Type B pancreatic cell (in vitro differentiated cells): ENCODE data around the gene NFATC3. TPM values are rescaled to one million over a fixed set of nuclear protein-coding genes. Genes with fewer than 3 reads are reported as not detected.

Experiments
- DNase-seq: peaks from one replicate; pipeline ENCODE4 v3.0.0; 2021; ENCODE audit warnings: mixed read lengths; ENCODE audit not compliant: unreplicated experiment; ENCODE audit errors: extremely low spot score
- H3K27ac Mint-ChIP-seq: 2 replicates; pipeline ENCODE4 v1.8.0; 2021; ENCODE audit warnings: mild to moderate bottlenecking, mixed read lengths
- H3K27me3 Mint-ChIP-seq: 2 replicates; pipeline ENCODE4 v1.8.0; 2021; ENCODE audit warnings: mixed read lengths
- H3K36me3 Mint-ChIP-seq: 2 replicates; pipeline ENCODE4 v1.8.0; 2021; ENCODE audit warnings: mixed read lengths
- H3K4me1 Mint-ChIP-seq: one replicate; pipeline ENCODE4 v1.8.0; 2021; ENCODE audit warnings: mixed read lengths; ENCODE audit not compliant: unreplicated experiment
- H3K4me3 Mint-ChIP-seq: 2 replicates; pipeline ENCODE4 v1.8.0; 2021; ENCODE audit warnings: mild to moderate bottlenecking, mixed read lengths
- H3K9me3 Mint-ChIP-seq: 2 replicates; pipeline ENCODE4 v1.8.0; 2021; ENCODE audit warnings: mixed read lengths
- CTCF ChIP-seq: fragments of 200-600 bp; sonication (generic); conservative IDR thresholded peaks from 2 replicates; pipeline ENCODE4 v1.5.0; 2021; ENCODE audit warnings: antibody characterized with exemption, mild to moderate bottlenecking
- total RNA-seq: library from RNA; stranded (reverse); gene quantifications from 2 replicates; pipeline ENCODE4 v1.2.1, GENCODE V29; 2021; ENCODE audit warnings: low replicate concordance

NFATC3 gene
- total RNA-seq, 1 donor from 2014 or later, result 55.5 TPM

DNA sequence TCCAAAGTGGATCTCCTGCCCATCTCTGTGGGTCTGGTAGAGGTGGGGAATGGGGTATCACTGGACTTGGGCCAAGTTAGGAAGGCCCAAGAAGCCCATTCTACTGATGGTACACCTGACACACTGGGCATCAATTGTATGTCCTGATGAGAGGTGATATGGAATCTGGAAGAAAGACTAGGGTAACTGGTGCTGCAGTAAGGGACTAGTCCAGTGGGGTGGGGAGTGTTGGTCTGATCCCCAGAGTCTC, 5.9 kb upstream of the NFATC3 start:
- TF ChIP-seq CTCF, result no peak
- Mint-ChIP-seq H3K4me1 (peaks cover 10% of the 10 kb centered on the region), H3K9me3 (no peaks in the 10 kb centered on the region), H3K4me3 (no peak overlapping the region), H3K36me3 (peaks cover 8% of the 10 kb centered on the region), H3K27ac (no peak overlapping the region), H3K27me3 (no peaks in the 10 kb centered on the region)
- no peak for DNase-seq

GRCh38 chr16:68079626-68080344, 5.4 kb upstream of the NFATC3 start:
- Mint-ChIP-seq H3K27me3 (no peaks in the 10 kb centered on the region), H3K9me3 (no peaks in the 10 kb centered on the region), H3K27ac (no peak overlapping the region), H3K4me1 (peaks cover 11% of the 10 kb centered on the region), H3K36me3 (peaks cover 8% of the 10 kb centered on the region), H3K4me3 (no peak overlapping the region)
- DNase-seq, result no peak
- TF ChIP-seq CTCF, result no peak

DNA sequence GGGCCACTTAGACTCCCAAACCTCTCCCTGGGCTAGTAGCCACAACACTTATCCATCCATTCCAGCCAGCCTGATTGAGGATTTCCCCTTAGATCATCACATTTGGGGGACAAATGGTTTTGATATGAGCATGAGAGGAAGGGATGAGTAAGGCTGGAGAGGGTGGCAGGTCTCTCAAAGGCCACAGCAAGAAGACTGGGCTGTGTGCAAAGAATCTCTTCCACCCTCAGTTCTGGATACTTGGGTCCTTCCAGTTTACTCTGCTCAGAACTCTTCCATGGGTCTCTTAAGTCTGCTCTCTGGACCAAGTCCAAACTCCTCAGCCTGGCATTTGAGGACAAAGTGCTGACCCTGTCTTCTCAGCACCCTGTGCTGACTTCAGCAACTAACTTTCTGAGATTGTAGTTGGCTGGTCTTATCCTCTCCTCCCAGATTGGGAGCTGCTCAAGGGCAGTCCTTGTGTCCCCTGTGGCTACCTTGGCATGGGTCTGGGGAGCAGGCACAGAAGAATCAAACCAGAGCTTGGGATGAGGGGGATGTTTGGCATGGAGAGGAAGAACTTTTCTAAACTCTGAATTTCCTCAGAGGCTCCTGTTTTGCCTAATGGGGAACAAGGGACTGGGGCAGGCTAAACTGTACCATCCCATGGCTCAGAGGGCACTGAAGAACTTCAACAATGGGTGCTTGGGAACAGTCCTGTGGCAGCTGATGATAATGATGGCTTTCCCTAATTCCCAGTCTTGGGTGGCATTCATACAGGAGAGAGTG, 3.1 kb upstream of the NFATC3 start:
- Mint-ChIP-seq H3K9me3 (no peaks in the 10 kb centered on the region), H3K27me3 (no peaks in the 10 kb centered on the region), H3K36me3 (peaks cover 4% of the 10 kb centered on the region), H3K27ac (no peak overlapping the region), H3K4me3 (no peak overlapping the region), H3K4me1 (peaks cover 16% of the 10 kb centered on the region)
- no peak for DNase-seq
- TF ChIP-seq CTCF, result no peak

- H3K27ac Mint-ChIP-seq, result no peak overlapping the region
- no peak for TF ChIP-seq CTCF
- no peaks in the 10 kb centered on the region for H3K9me3 Mint-ChIP-seq
- H3K4me1 Mint-ChIP-seq, result peaks cover 18% of the 10 kb centered on the region
- peaks cover 4% of the 10 kb centered on the region for H3K36me3 Mint-ChIP-seq
- H3K27me3 Mint-ChIP-seq, result no peaks in the 10 kb centered on the region
- peak overlapping the region; percentile 88 for H3K4me3 Mint-ChIP-seq
- no peak for DNase-seq
Measured at GRCh38 chr16:68082629-68083238, 2.4 kb upstream of the NFATC3 start.

- H3K4me1 Mint-ChIP-seq, result peaks cover 19% of the 10 kb centered on the region
- H3K27me3 Mint-ChIP-seq, result no peaks in the 10 kb centered on the region
- no peak for TF ChIP-seq CTCF
- H3K9me3 Mint-ChIP-seq, result no peaks in the 10 kb centered on the region
- peak overlapping the region; percentile 88 for H3K4me3 Mint-ChIP-seq
- H3K27ac Mint-ChIP-seq, result peak overlapping the region; percentile 82
- H3K36me3 Mint-ChIP-seq, result no peaks in the 10 kb centered on the region
- DNase-seq, result no peak
Measured at GRCh38 chr16:68083239-68083781, 1.9 kb upstream of the NFATC3 start.
